ENCODE data around the gene MLLT3. TPM values are rescaled to one million over a fixed set of nuclear protein-coding genes. Genes with fewer than 3 reads are reported as not detected.

Gene MLLT3
- total and polyA plus RNA-seq, 2 of the 8 experiments (the other 6 are each of a cell fraction or from before 2014, with no cell fraction given) = 5.9 to 9.6 TPM

DNA sequence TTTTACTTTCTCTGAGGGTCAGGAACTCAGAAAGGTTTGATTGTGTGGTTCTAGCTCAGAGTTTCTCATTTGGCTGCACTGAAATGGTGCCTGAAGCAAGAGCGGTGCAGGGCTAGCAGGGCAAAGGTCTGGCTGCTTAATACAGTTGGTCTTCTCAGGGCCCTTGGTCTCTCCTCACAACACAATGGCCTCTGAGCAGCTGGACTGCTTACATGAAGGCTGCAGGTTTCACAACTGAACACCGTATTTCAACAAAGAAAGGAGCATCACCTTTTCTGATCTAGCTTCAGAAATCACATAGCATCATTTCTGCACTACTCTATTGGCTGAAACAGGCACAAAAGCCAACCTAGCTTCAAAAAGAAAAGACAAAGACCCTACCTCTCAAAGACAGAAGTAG is 122.2 kb downstream of the MLLT3 start:
- Histone ChIP-seq H3K56ac (replicated peaks; ENCODE audit: insufficient read length, low read depth, low read length) (no peak overlapping the region), H3K9me3 (ENCODE audit: insufficient read depth in 2 of 2, low read depth in 1 of 2, low read length in 1 of 2) (no peaks in the 10 kb centered on the region), H2BK12ac (ENCODE audit: low read depth, low read length) (no peak overlapping the region), H3K23me2 (ENCODE audit: low read depth, low read length) (no peaks in the 10 kb centered on the region), H3K4me2 (ENCODE audit: insufficient read depth in 1 of 2, low read depth in 2 of 2, low read length in 2 of 2) (no peak overlapping the region), H4K20me1 (replicated peaks in 1 of 2; ENCODE audit: control insufficient read depth in 1 of 2, insufficient read depth in 2 of 2, low read length in 2 of 2) (no peaks in the 10 kb centered on the region), H3K4me1 (replicated peaks in 1 of 4; ENCODE audit: control insufficient read depth in 3 of 4, insufficient read depth in 4 of 4, low read length in 3 of 4) (peaks cover 0 to 1% (median 0%) of the 10 kb centered on the region in 4 experiments; a peak in 1 of 7 replicates), H3K79me2 (ENCODE audit: control insufficient read depth in 1 of 2, insufficient read depth in 2 of 2, low read length in 2 of 2) (no peaks in the 10 kb centered on the region), H4K8ac (ENCODE audit: extremely low read depth, insufficient read depth, low read length) (no peak overlapping the region), H4K5ac (ENCODE audit: insufficient read length, low read depth, low read length) (no peak overlapping the region), H4K91ac (replicated peaks; ENCODE audit: insufficient read length, low read length) (no peak overlapping the region), H3K27ac (ENCODE audit: low read depth, low read length) (no peak overlapping the region), H3K18ac (ENCODE audit: extremely low read depth, low read length) (no peak overlapping the region), H3K27me3 (replicated peaks in 1 of 4; ENCODE audit: control insufficient read depth in 3 of 4, extremely low read depth in 1 of 4, insufficient read depth in 3 of 4, low read length in 3 of 4) (no peaks in the 10 kb centered on the region), H2AK5ac (ENCODE audit: low read depth, low read length) (no peak overlapping the region), H3K4ac (replicated peaks; ENCODE audit: insufficient read length, low read depth, low read length) (no peak overlapping the region), H2BK5ac (ENCODE audit: low read depth, low read length) (no peak overlapping the region), H3K36me3 (ENCODE audit: control insufficient read depth in 2 of 4, insufficient read depth in 4 of 4, low read length in 3 of 4) (no peaks in the 10 kb centered on the region), H3K14ac (ENCODE audit: insufficient read length) (no peak overlapping the region), H2BK120ac (replicated peaks; ENCODE audit: low read depth, low read length) (no peak overlapping the region), H2BK15ac (ENCODE audit: low read length) (no peak overlapping the region), H2AFZ (ENCODE audit: low read length) (no peak overlapping the region), H3K79me1 (ENCODE audit: low read depth, low read length) (no peaks in the 10 kb centered on the region), H3K9ac (replicated peaks in 1 of 4; ENCODE audit: extremely low read depth in 1 of 4, low read depth in 3 of 4, low read length in 3 of 4) (no peak overlapping the region), H3K4me3 (ENCODE audit: extremely low read depth in 1 of 4, insufficient read depth in 2 of 4, low read depth in 3 of 4, low read length in 4 of 4) (no peak overlapping the region), H3K23ac (ENCODE audit: insufficient read length) (no peak overlapping the region), H2BK20ac (ENCODE audit: low read length) (no peak overlapping the region)
- no peak for DNase-seq (ENCODE audit: low read depth in 1 of 2, low spot score in 2 of 2)
- POLR2A ChIA-PET (ENCODE audit: partially characterized antibody) = interaction anchor here (0.6 kb wide), 1 partner anchor 63 kb away, joined by 3 read pairs; no protein-coding TSS in a partner anchor
- WGBS, 2 experiments (ENCODE audit: extremely low coverage in 1 of 2, insufficient coverage in 1 of 2, insufficient read length in 1 of 2, insufficient replicate concordance in 2 of 2, low coverage in 1 of 2, low lambda C conversion rate in 2 of 2, missing lambda C conversion rate in 1 of 2) = 88% methylated on average over 2 of the region's 2 CpGs; no CpG with 5 or more reads in 1 of the 2 experiments
- no peak for FAIRE-seq
- CTCF ChIA-PET (ENCODE audit: partially characterized antibody) = interaction anchor here (0.5 to 1.8 kb wide), 6 partner anchors 10 to 837 kb away, joined by 3 to 5 read pairs (median 4); partner anchors contain the start of gene IFNW1
- TF ChIP-seq TAF7 (optimal IDR thresholded peaks at IDR 0.05; ENCODE audit: borderline replicate concordance, low read depth, low read length) = no peak
- TF ChIP-seq, protein P1, sequence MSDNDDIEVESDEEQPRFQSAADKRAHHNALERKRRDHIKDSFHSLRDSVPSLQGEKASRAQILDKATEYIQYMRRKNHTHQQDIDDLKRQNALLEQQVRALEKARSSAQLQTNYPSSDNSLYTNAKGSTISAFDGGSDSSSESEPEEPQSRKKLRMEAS (IDR thresholded peaks at IDR 0.05) = no peak
- no peak for TF ChIP-seq POLR2AphosphoS5 (IDR thresholded peaks at IDR 0.05; ENCODE audit: low read depth, low read length)
- TF ChIP-seq SP2 (IDR thresholded peaks at IDR 0.05; ENCODE audit: low read length) = no peak
- no peak for TF ChIP-seq JUND (IDR thresholded peaks at IDR 0.05; ENCODE audit: low read length)
- no peak for TF ChIP-seq ZNF274 (IDR thresholded peaks at IDR 0.05; ENCODE audit: borderline replicate concordance, extremely low read depth, low read length)
- TF ChIP-seq CEBPB (IDR thresholded peaks at IDR 0.05; ENCODE audit: low read depth, low read length) = no peak
- TF ChIP-seq, protein P2, sequence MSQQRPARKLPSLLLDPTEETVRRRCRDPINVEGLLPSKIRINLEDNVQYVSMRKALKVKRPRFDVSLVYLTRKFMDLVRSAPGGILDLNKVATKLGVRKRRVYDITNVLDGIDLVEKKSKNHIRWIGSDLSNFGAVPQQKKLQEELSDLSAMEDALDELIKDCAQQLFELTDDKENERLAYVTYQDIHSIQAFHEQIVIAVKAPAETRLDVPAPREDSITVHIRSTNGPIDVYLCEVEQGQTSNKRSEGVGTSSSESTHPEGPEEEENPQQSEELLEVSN (IDR thresholded peaks at IDR 0.05) = no peak
- TF ChIP-seq, protein P3, sequence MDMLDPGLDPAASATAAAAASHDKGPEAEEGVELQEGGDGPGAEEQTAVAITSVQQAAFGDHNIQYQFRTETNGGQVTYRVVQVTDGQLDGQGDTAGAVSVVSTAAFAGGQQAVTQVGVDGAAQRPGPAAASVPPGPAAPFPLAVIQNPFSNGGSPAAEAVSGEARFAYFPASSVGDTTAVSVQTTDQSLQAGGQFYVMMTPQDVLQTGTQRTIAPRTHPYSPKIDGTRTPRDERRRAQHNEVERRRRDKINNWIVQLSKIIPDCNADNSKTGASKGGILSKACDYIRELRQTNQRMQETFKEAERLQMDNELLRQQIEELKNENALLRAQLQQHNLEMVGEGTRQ (IDR thresholded peaks at IDR 0.05; ENCODE audit: low read length) = no peak
- no peak for TF ChIP-seq TCF12 (IDR thresholded peaks at IDR 0.05; ENCODE audit: low read depth, low read length)

Data from H1 (cell line).